ENCODE data around the gene SPIRE1.

Gene SPIRE1

GRCh38 chr18:12651651-12652050 lies 6.3 kb downstream of the SPIRE1 start:
- TF ChIP-seq EZH2phosphoT487 (conservative IDR thresholded peaks at IDR 0.05; ENCODE audit: low read length) = no peak
- TF ChIP-seq, protein P1, sequence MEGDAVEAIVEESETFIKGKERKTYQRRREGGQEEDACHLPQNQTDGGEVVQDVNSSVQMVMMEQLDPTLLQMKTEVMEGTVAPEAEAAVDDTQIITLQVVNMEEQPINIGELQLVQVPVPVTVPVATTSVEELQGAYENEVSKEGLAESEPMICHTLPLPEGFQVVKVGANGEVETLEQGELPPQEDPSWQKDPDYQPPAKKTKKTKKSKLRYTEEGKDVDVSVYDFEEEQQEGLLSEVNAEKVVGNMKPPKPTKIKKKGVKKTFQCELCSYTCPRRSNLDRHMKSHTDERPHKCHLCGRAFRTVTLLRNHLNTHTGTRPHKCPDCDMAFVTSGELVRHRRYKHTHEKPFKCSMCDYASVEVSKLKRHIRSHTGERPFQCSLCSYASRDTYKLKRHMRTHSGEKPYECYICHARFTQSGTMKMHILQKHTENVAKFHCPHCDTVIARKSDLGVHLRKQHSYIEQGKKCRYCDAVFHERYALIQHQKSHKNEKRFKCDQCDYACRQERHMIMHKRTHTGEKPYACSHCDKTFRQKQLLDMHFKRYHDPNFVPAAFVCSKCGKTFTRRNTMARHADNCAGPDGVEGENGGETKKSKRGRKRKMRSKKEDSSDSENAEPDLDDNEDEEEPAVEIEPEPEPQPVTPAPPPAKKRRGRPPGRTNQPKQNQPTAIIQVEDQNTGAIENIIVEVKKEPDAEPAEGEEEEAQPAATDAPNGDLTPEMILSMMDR (IDR thresholded peaks at IDR 0.05; ENCODE audit: insufficient read depth, low read length, poor library complexity, severe bottlenecking) = no peak
- Histone ChIP-seq H2AFZ (ENCODE audit: low read depth, low read length, severe bottlenecking) (no peak overlapping the region), H3K4me3 (ENCODE audit: insufficient read depth, low read length, poor library complexity, severe bottlenecking) (no peak overlapping the region), H3K27me3 (ENCODE audit: low read length) (no peaks in the 10 kb centered on the region), H3K4me2 (ENCODE audit: low read depth, low read length, poor library complexity, severe bottlenecking) (no peak overlapping the region), H3K79me2 (ENCODE audit: insufficient read depth, low read length) (no peaks in the 10 kb centered on the region), H3K9me3 (ENCODE audit: insufficient read depth, low read length) (no peaks in the 10 kb centered on the region), H3K27ac (ENCODE audit: low read depth, low read length) (no peak overlapping the region), H3K9ac (ENCODE audit: low read length) (no peak overlapping the region), H3K36me3 (ENCODE audit: low read length) (no peaks in the 10 kb centered on the region), H4K20me1 (ENCODE audit: low read depth, low read length) (no peaks in the 10 kb centered on the region), H3K9me2 (replicated peaks; ENCODE audit: insufficient read depth, low read length) (no peaks in the 10 kb centered on the region), H3F3A (ENCODE audit: insufficient read depth) (no peaks in the 10 kb centered on the region; the same call in 1 of the 2 replicates)

- Histone ChIP-seq H3K27me3 (ENCODE audit: low read length) (no peaks in the 10 kb centered on the region), H3K9me3 (ENCODE audit: insufficient read depth, low read length) (no peaks in the 10 kb centered on the region), H3K79me2 (ENCODE audit: insufficient read depth, low read length) (no peaks in the 10 kb centered on the region), H3K9me2 (replicated peaks; ENCODE audit: insufficient read depth, low read length) (no peaks in the 10 kb centered on the region), H3K4me2 (ENCODE audit: low read depth, low read length, poor library complexity, severe bottlenecking) (no peak overlapping the region), H3K27ac (ENCODE audit: low read depth, low read length) (no peak overlapping the region), H3K9ac (ENCODE audit: low read length) (no peak overlapping the region), H4K20me1 (ENCODE audit: low read depth, low read length) (no peaks in the 10 kb centered on the region), H2AFZ (ENCODE audit: low read depth, low read length, severe bottlenecking) (no peak overlapping the region), H3K4me3 (ENCODE audit: insufficient read depth, low read length, poor library complexity, severe bottlenecking) (no peak overlapping the region), H3K36me3 (ENCODE audit: low read length) (no peaks in the 10 kb centered on the region), H3F3A (ENCODE audit: insufficient read depth) (no peaks in the 10 kb centered on the region)
- TF ChIP-seq, protein P1 (IDR thresholded peaks at IDR 0.05; ENCODE audit: insufficient read depth, low read length, poor library complexity, severe bottlenecking) = no peak
- TF ChIP-seq EZH2phosphoT487 (conservative IDR thresholded peaks at IDR 0.05; ENCODE audit: low read length) = no peak
These were observed 10.1 kb downstream of the SPIRE1 start for GRCh38 chr18:12647773-12648172.

DNA sequence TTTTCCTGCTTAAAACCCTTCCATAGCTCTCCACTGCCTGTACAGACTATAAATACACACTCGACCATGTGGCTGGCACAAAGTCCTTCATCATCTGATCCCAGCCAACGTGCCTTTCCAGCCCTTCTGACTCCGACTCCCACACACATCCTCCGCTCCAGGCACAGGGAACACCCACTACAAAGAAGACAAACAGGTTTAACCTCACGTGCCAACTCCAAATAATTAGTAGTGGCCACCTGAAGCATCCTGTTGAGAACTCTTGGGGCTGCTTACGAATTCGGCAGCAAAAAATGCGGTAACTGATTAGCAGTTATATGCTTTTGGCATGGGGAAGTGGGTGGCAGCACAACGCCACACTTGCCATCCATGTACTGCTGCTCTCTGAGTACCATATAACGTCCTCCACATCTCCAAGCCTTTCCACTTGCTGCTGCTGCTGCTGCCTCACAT lies 12.1 kb downstream of the SPIRE1 start:
- Histone ChIP-seq H2AFZ (ENCODE audit: low read depth, low read length, severe bottlenecking) (no peak overlapping the region), H3K27me3 (ENCODE audit: low read length) (no peaks in the 10 kb centered on the region), H4K20me1 (ENCODE audit: low read depth, low read length) (no peaks in the 10 kb centered on the region), H3K9ac (ENCODE audit: low read length) (no peak overlapping the region), H3F3A (ENCODE audit: insufficient read depth) (no peaks in the 10 kb centered on the region), H3K9me2 (replicated peaks; ENCODE audit: insufficient read depth, low read length) (no peaks in the 10 kb centered on the region), H3K4me3 (ENCODE audit: insufficient read depth, low read length, poor library complexity, severe bottlenecking) (no peak overlapping the region), H3K79me2 (ENCODE audit: insufficient read depth, low read length) (no peaks in the 10 kb centered on the region), H3K4me2 (ENCODE audit: low read depth, low read length, poor library complexity, severe bottlenecking) (no peak overlapping the region), H3K27ac (ENCODE audit: low read depth, low read length) (no peak overlapping the region), H3K9me3 (ENCODE audit: insufficient read depth, low read length) (no peaks in the 10 kb centered on the region), H3K36me3 (ENCODE audit: low read length) (no peaks in the 10 kb centered on the region)
- TF ChIP-seq, protein P1 (IDR thresholded peaks at IDR 0.05; ENCODE audit: insufficient read depth, low read length, poor library complexity, severe bottlenecking) = no peak
- no peak for TF ChIP-seq EZH2phosphoT487 (conservative IDR thresholded peaks at IDR 0.05; ENCODE audit: low read length)
